T-cell (primary cell): ENCODE measurements around the gene FANCD2. TPM values are rescaled to one million over a fixed set of nuclear protein-coding genes. Genes with fewer than 3 reads are reported as not detected.
"Not testable (repeated sequence)": the region's sequence is repeated elsewhere in the genome, so short reads cannot be mapped to it uniquely, and the experiment has no call there.

ENCODE experiments used
- ATAC-seq, 4 experiments: fragments of 200-7000 bp in 3 of 4; fragments of 150-1000 bp in 1 of 4; cut with Tn5 transposase; replicated peaks in 1 of 4; 1 replicate in 3 of 4; 2 replicates in 1 of 4; pipeline ENCODE4 v1.10.0; 2021; ENCODE audit warnings: moderate library complexity in 3 of 4, mild to moderate bottlenecking in 2 of 4, moderate number of reproducible peaks in 1 of 4
- CTCF ChIA-PET, 2 donors: fragments of 300-600 bp; sonication (Branson Sonifier 250); formaldehyde crosslinking; loops; one replicate each; lab custom pipeline; 2022; ENCODE audit warnings: antibody characterized with exemption in 2 of 2; lab: Charles Lee
- POLR2A ChIA-PET, 2 donors: fragments of 300-600 bp; sonication (Branson Sonifier 250); formaldehyde crosslinking; loops; one replicate each; lab custom pipeline; 2022; ENCODE audit warnings: antibody characterized with exemption in 2 of 2; lab: Charles Lee
- DNase-seq, 35 experiments: peaks; one replicate each; pipeline versions ENCODE4 v3.0.0 to v3.0.0-alpha.2; 2013 to 2023
- H3K27ac ChIP-seq: one replicate; pipeline ENCODE4 v1.5.1; 2013; ENCODE audit warnings: low read length
- H3K27me3 ChIP-seq, 2 experiments: replicated peaks in 1 of 2; 1 replicate in 1 of 2; 2 replicates in 1 of 2; pipeline versions ENCODE4 v1.6.1 to v1.7.0; 2013; ENCODE audit warnings: low read length in 1 of 2, mixed read lengths in 1 of 2; ENCODE audit not compliant: control insufficient read depth in 2 of 2, insufficient read depth in 2 of 2; ENCODE audit errors: extremely low read depth in 1 of 2
- H3K36me3 ChIP-seq, 2 donors: 1 replicate in 1 of 2; 2 replicates in 1 of 2; pipeline versions ENCODE4 v1.6.1 to v1.7.0; 2013; ENCODE audit warnings: low read length in 1 of 2; ENCODE audit not compliant: control insufficient read depth in 2 of 2, insufficient read depth in 1 of 2; ENCODE audit errors: extremely low read depth in 1 of 2
- H3K4me1 ChIP-seq, 2 experiments: 1 replicate in 1 of 2; 2 replicates in 1 of 2; pipeline versions ENCODE4 v1.6.1 to v1.7.0; 2013; ENCODE audit warnings: low read length in 2 of 2, mixed read lengths in 1 of 2; ENCODE audit not compliant: insufficient read depth in 2 of 2, control insufficient read depth in 1 of 2; ENCODE audit errors: extremely low read depth in 1 of 2
- H3K4me3 ChIP-seq, 2 donors: 1 replicate in 1 of 2; 2 replicates in 1 of 2; pipeline versions ENCODE4 v1.5.1 to v1.7.0; 2013; ENCODE audit warnings: mild to moderate bottlenecking in 2 of 2, low read length in 1 of 2, moderate library complexity in 1 of 2; ENCODE audit not compliant: control insufficient read depth in 1 of 2; ENCODE audit errors: extremely low read depth in 1 of 2
- H3K9me3 ChIP-seq: 2 replicates; pipeline ENCODE4 v1.7.0; 2013
- H3K27ac Mint-ChIP-seq, 2 donors: one replicate each; pipeline ENCODE4 v1.8.0; 2020 to 2021; ENCODE audit warnings: mild to moderate bottlenecking in 2 of 2, mixed read lengths in 2 of 2
- H3K27me3 Mint-ChIP-seq, 2 donors: one replicate each; pipeline ENCODE4 v1.8.0; 2021 to 2022; ENCODE audit warnings: mixed read lengths in 2 of 2
- H3K36me3 Mint-ChIP-seq: one replicate; pipeline ENCODE4 v1.8.0; 2021; ENCODE audit warnings: mixed read lengths
- H3K4me1 Mint-ChIP-seq, 3 donors: one replicate each; pipeline ENCODE4 v1.8.0; 2020 to 2022; ENCODE audit warnings: mixed read lengths in 3 of 3, mild to moderate bottlenecking in 1 of 3
- H3K4me3 Mint-ChIP-seq, 3 donors: one replicate each; pipeline ENCODE4 v1.8.0; 2020 to 2022; ENCODE audit warnings: mild to moderate bottlenecking in 3 of 3, mixed read lengths in 3 of 3, moderate library complexity in 3 of 3
- H3K9me3 Mint-ChIP-seq, 3 donors: one replicate each; pipeline ENCODE4 v1.8.0; 2020 to 2022; ENCODE audit warnings: mixed read lengths in 3 of 3
- WGBS: methylation state at CpG from one replicate; pipeline ENCODE4 v1.1.5; 2013; ENCODE audit warnings: missing lambda C conversion rate; ENCODE audit not compliant: insufficient coverage; 5-methylcytosine and 5-hydroxymethylcytosine counted together
- total RNA-seq, 35 experiments: library from RNA in 6 of 35; stranded (reverse) in 6 of 35; fragments of 120-200 nt in 1 of 35; gene quantifications; one replicate each; pipeline versions ENCODE4 v1.2.1 to v1.2.4 and lab custom pipeline; 2013 to 2026

FANCD2 gene
- total RNA-seq, 5 donors from 2014 or later (not counting 1 experiment from before 2014, with no cell fraction given), result 15.4 to 22.5 (median 18.2) TPM

GRCh38 chr3:10006762-10007090 lies 19.5 kb upstream of the FANCD2 start:
- peaks cover 9% of the 10 kb centered on the region for H3K36me3 Mint-ChIP-seq
- H3K27ac ChIP-seq, result no peak overlapping the region
- no peak overlapping the region for H3K4me3 Mint-ChIP-seq
- ATAC-seq (no peak), DNase-seq (peak in 1 of 35 experiments; percentile 4)
- no peak overlapping the region for H3K27ac Mint-ChIP-seq
- CTCF ChIA-PET, result no interaction called here
- POLR2A ChIA-PET, result no interaction called here
- 94% methylated on average over 3 of the region's 8 CpGs for WGBS
- no peaks in the 10 kb centered on the region for H3K9me3 Mint-ChIP-seq
- peaks cover 0 to 9% of the 10 kb centered on the region in 2 donors for H3K36me3 ChIP-seq
- H3K27me3 Mint-ChIP-seq, result peaks cover 3 to 8% of the 10 kb centered on the region in 2 donors
- peaks cover 0 to 14% of the 10 kb centered on the region in 2 experiments for H3K27me3 ChIP-seq
- no peaks in the 10 kb centered on the region for H3K9me3 ChIP-seq
- H3K4me3 ChIP-seq, result no peak overlapping the region
- H3K4me1 Mint-ChIP-seq, result peaks cover 15 to 19% (median 18%) of the 10 kb centered on the region in 3 donors
- peaks cover 5 to 30% of the 10 kb centered on the region in 2 experiments for H3K4me1 ChIP-seq

GRCh38 chr3:10007126-10007782 lies 19.0 kb upstream of the FANCD2 start:
- Mint-ChIP-seq H3K9me3 (no peaks in the 10 kb centered on the region), H3K4me1 (peaks cover 18 to 24% (median 19%) of the 10 kb centered on the region in 3 donors), H3K4me3 (no peak overlapping the region), H3K36me3 (peaks cover 9% of the 10 kb centered on the region), H3K27me3 (peaks cover 3 to 13% of the 10 kb centered on the region in 2 donors), H3K27ac (no peak overlapping the region)
- H3K4me3 ChIP-seq, result no peak overlapping the region
- POLR2A ChIA-PET, result interaction anchor here in 1 of 2 donors (0.5 kb wide), 1 partner anchor 136 kb away, joined by 5 read pairs; no protein-coding TSS in a partner anchor
- CTCF ChIA-PET, result no interaction called here
- H3K36me3 ChIP-seq, result peaks cover 0 to 9% of the 10 kb centered on the region in 2 donors
- ATAC-seq (no peak), DNase-seq (peak in 1 of 35 experiments; percentile 9)
- H3K4me1 ChIP-seq, result peaks cover 5 to 31% of the 10 kb centered on the region in 2 experiments
- H3K27ac ChIP-seq, result no peak overlapping the region
- H3K27me3 ChIP-seq, result peaks cover 0 to 16% of the 10 kb centered on the region in 2 experiments
- no peaks in the 10 kb centered on the region for H3K9me3 ChIP-seq
- WGBS, result 83% methylated on average over 3 of the region's 7 CpGs

- H3K36me3 ChIP-seq, H3K9me3 ChIP-seq, ATAC-seq, H3K27ac Mint-ChIP-seq, H3K9me3 Mint-ChIP-seq, CTCF ChIA-PET, H3K27ac ChIP-seq, H3K4me3 ChIP-seq, POLR2A ChIA-PET, H3K36me3 Mint-ChIP-seq: not testable (repeated sequence)
- H3K27me3 Mint-ChIP-seq, result peaks cover 3 to 13% of the 10 kb centered on the region in 2 donors
- DNase-seq, result peak in 1 of 35 experiments; percentile 13
- 65% methylated on average over 2 of the region's 4 CpGs for WGBS
- H3K4me3 Mint-ChIP-seq, result peak overlapping the region in 2 of 3 donors; percentile 72
- Histone ChIP-seq H3K27me3 (peaks cover 0 to 16% of the 10 kb centered on the region in 2 experiments), H3K4me1 (peaks cover 5 to 31% of the 10 kb centered on the region in 2 experiments)
- peaks cover 18 to 26% (median 19%) of the 10 kb centered on the region in 3 donors for H3K4me1 Mint-ChIP-seq
Observed at GRCh38 chr3:10008216-10008587, 18.0 kb upstream of the FANCD2 start.

GRCh38 chr3:10008588-10009344 lies 17.5 kb upstream of the FANCD2 start:
- Mint-ChIP-seq H3K4me3 (peak overlapping the region; percentile 60 to 72 (median 72)), H3K4me1 (peaks cover 18 to 26% (median 19%) of the 10 kb centered on the region in 3 donors), H3K27me3 (peaks cover 3 to 13% of the 10 kb centered on the region in 2 donors), H3K27ac (no peak overlapping the region), H3K36me3 (no peaks in the 10 kb centered on the region), H3K9me3 (no peaks in the 10 kb centered on the region)
- 11% methylated on average over 16 of the region's 23 CpGs for WGBS
- Histone ChIP-seq H3K9me3 (no peaks in the 10 kb centered on the region), H3K4me1 (peaks cover 5 to 31% of the 10 kb centered on the region in 2 experiments), H3K36me3 (no peaks in the 10 kb centered on the region), H3K27me3 (peaks cover 0 to 16% of the 10 kb centered on the region in 2 experiments), H3K4me3 (peak overlapping the region; percentile 55 to 58), H3K27ac (peak overlapping the region; percentile 44)
- ATAC-seq (peak; percentile 76 to 91 (median 80)), DNase-seq (peak; percentile 25 to 91 (median 69))
- ChIA-PET POLR2A (interaction anchor here in 1 of 2 donors (0.6 kb wide), 1 partner anchor 31 kb away, joined by 8 read pairs; no protein-coding TSS in a partner anchor), CTCF (no interaction called here)

- CTCF ChIA-PET, result interaction anchor here in 1 of 2 donors (0.9 kb wide), 1 partner anchor 24 kb away, joined by 3 read pairs; the partner anchor contains the start of gene EMC3
- ATAC-seq, result peak in 1 of 4 experiments; percentile 6
- H3K36me3 ChIP-seq, result no peaks in the 10 kb centered on the region
- no peak overlapping the region for H3K27ac ChIP-seq
- DNase-seq, result no peak
- H3K4me1 ChIP-seq, result peaks cover 5 to 31% of the 10 kb centered on the region in 2 experiments
- H3K9me3 Mint-ChIP-seq, result no peaks in the 10 kb centered on the region
- WGBS, result 23% methylated on average over 7 of the region's 9 CpGs
- peaks cover 3 to 13% of the 10 kb centered on the region in 2 donors for H3K27me3 Mint-ChIP-seq
- H3K4me3 ChIP-seq, result peak overlapping the region; percentile 45 to 70
- no peaks in the 10 kb centered on the region for H3K36me3 Mint-ChIP-seq
- peak overlapping the region; percentile 26 to 72 (median 67) for H3K4me3 Mint-ChIP-seq
- H3K27me3 ChIP-seq, result peaks cover 0 to 16% of the 10 kb centered on the region in 2 experiments
- peak overlapping the region in 1 of 2 donors; percentile 8 for H3K27ac Mint-ChIP-seq
- peaks cover 18 to 26% (median 19%) of the 10 kb centered on the region in 3 donors for H3K4me1 Mint-ChIP-seq
- POLR2A ChIA-PET, result no interaction called here
- no peaks in the 10 kb centered on the region for H3K9me3 ChIP-seq
Observed at GRCh38 chr3:10010421-10010877, 15.8 kb upstream of the FANCD2 start.
